Urothelium cell line (cell line): Measurements from ENCODE around the gene CCDC57.
A peak's percentile ranks its signal among the peaks of the same experiment; 100 is the strongest.
"Not testable (repeated sequence)": the region's sequence is repeated elsewhere in the genome, so short reads cannot be mapped to it uniquely, and the experiment has no call there.

Experiments used
- DNase-seq: peaks from one replicate; pipeline ENCODE4 v3.0.0; 2011; ENCODE audit warnings: low spot score, mixed read lengths
- FAIRE-seq: peaks from 2 replicates; lab custom pipeline; 2011; peaks lifted over from hg19 to GRCh38; lab: Jason Lieb, UNC

The CCDC57 gene

GRCh38 chr17:82205720-82206508, 6.7 kb downstream of the CCDC57 start:
- FAIRE-seq (peak; percentile 30), DNase-seq (peak; percentile 91)

GRCh38 chr17:82204831-82205719, 7.6 kb downstream of the CCDC57 start:
- peak; percentile 17 for FAIRE-seq

GRCh38 chr17:82203920-82204319, 8.7 kb downstream of the CCDC57 start:
- no peak for FAIRE-seq
- no peak for DNase-seq

More at GRCh38 chr17:82204831-82205719, 7.6 kb downstream of the CCDC57 start:
- DNase-seq, result peak; percentile 72

GRCh38 chr17:82202981-82203380, 9.7 kb downstream of the CCDC57 start:
- FAIRE-seq (no peak), DNase-seq (no peak)

- FAIRE-seq (no peak), DNase-seq (no peak)
Observed at GRCh38 chr17:82201498-82201910, 11.1 kb downstream of the CCDC57 start.

GRCh38 chr17:82200743-82201497, 11.7 kb downstream of the CCDC57 start:
- FAIRE-seq, result no peak

GRCh38 chr17:82200135-82200534, 12.5 kb downstream of the CCDC57 start:
- FAIRE-seq (no peak), DNase-seq (no peak)

More at GRCh38 chr17:82200743-82201497, 11.7 kb downstream of the CCDC57 start:
- no peak for DNase-seq

- FAIRE-seq, result peak; percentile 13
- no peak for DNase-seq
Observed at GRCh38 chr17:82199496-82199895, 13.1 kb downstream of the CCDC57 start.

GRCh38 chr17:82198092-82198491, 14.6 kb downstream of the CCDC57 start:
- no peak for FAIRE-seq
- DNase-seq, result no peak

GRCh38 chr17:82195675-82196672, 16.7 kb downstream of the CCDC57 start:
- no peak for DNase-seq
- FAIRE-seq, result no peak

- DNase-seq (no peak), FAIRE-seq (no peak)
Observed at GRCh38 chr17:82194765-82195164, 17.9 kb downstream of the CCDC57 start.

- DNase-seq, result no peak
- peak; percentile 93 for FAIRE-seq
Observed at GRCh38 chr17:82193520-82194220, 19.0 kb downstream of the CCDC57 start.

GRCh38 chr17:82193050-82193449, 19.6 kb downstream of the CCDC57 start:
- DNase-seq, FAIRE-seq: not testable (repeated sequence)

- DNase-seq (no peak), FAIRE-seq (no peak)
Observed at GRCh38 chr17:82188001-82188961, 24.4 kb downstream of the CCDC57 start.

GRCh38 chr17:82187500-82187899, 25.1 kb downstream of the CCDC57 start:
- FAIRE-seq (no peak), DNase-seq (no peak)

GRCh38 chr17:82186221-82186620, 26.4 kb downstream of the CCDC57 start:
- DNase-seq, result no peak

GRCh38 chr17:82184761-82185160, 27.9 kb downstream of the CCDC57 start:
- FAIRE-seq, result no peak
- no peak for DNase-seq

More at GRCh38 chr17:82186221-82186620, 26.4 kb downstream of the CCDC57 start:
- FAIRE-seq, result no peak
